ENCODE data around the gene S100P.

DNA sequence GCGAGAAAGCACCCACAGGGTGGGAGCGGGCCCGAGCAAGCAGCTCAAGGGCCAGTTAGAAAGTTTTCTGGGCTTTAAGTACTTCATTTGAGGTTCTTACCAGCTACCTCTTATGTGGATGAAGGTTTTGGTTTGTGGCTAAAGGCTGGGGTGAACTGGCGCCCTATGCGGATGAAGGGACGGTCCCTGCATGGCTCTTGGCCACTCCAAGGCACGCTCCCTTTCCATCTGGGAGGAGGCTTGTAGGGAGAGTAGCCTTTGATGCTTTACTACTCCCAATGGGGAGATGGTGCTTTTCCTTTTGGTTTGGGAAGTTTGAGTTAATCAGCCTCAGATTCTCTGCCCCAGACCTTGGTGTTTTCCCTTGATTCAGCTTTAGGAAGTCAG, 35.5 kb upstream of the S100P start:
- TF ChIP-seq POLR2AphosphoS5 (IDR thresholded peaks at IDR 0.05; ENCODE audit: low read depth, low read length) (no peak), TAF1 (IDR thresholded peaks at IDR 0.05; ENCODE audit: low read depth, low read length) (no peak), POLR2A (IDR thresholded peaks at IDR 0.05; ENCODE audit: low read depth, low read length) (no peak)

All from GM12891 (cell line).